ENCODE data around the gene CYSLTR1.

CYSLTR1 gene, protein sequence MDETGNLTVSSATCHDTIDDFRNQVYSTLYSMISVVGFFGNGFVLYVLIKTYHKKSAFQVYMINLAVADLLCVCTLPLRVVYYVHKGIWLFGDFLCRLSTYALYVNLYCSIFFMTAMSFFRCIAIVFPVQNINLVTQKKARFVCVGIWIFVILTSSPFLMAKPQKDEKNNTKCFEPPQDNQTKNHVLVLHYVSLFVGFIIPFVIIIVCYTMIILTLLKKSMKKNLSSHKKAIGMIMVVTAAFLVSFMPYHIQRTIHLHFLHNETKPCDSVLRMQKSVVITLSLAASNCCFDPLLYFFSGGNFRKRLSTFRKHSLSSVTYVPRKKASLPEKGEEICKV

DNA sequence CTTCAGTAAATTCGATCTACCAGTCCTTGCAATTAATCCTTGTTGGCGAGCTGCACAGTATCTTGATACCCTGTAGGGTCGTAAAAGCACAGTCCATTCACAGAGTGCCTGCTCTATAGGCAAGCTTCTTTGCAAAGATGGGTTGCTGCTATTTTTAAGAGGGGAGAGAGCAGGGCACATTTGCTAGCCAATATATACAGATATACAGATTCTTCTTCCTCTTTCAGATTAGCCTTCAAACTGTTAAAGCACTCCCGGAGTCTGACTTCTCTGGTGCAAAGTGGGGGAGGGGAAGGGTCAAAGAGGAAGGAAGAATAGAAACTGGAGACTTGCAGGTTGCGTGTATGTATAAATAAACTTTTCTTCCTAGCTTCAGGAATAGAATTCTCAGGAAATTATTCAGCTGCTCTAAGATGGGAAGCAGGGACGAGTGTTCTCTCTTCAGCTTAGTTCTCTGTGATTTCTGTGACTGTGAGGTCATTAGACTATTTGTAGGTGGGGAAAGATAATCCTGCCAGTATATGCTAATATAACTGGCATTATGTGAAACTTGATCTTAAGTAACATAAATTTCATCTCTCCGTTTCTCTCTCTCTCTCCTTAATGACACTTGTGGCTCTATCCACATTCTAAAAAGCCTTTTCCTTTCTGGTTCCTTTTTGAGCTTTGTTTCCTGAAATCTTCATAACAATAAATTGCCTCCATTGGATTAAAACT, at the start of gene CYSLTR1:
Gene CYSLTR1, minus strand, starts transcription at position 242 of the 717 bp plus-strand sequence. CDS start 53,865 bp downstream, outside the sequence.
- H3K9me2 ChIP-seq (replicated peaks; ENCODE audit: insufficient read depth, low read length): no peaks in the 10 kb centered on the region
- peaks cover 49% of the 10 kb centered on the region for H3K4me1 ChIP-seq (ENCODE audit: low read length)
- peak; percentile 61 for DNase-seq
- H3K27me3 ChIP-seq (replicated peaks; ENCODE audit: insufficient read depth, low read length): no peaks in the 10 kb centered on the region
- TF ChIP-seq EZH2phosphoT487 (IDR thresholded peaks at IDR 0.05; ENCODE audit: low read length) (no peak), EZH2 (optimal IDR thresholded peaks at IDR 0.05; ENCODE audit: low read depth, low read length) (no peak)
- TF ChIP-seq, protein P1, sequence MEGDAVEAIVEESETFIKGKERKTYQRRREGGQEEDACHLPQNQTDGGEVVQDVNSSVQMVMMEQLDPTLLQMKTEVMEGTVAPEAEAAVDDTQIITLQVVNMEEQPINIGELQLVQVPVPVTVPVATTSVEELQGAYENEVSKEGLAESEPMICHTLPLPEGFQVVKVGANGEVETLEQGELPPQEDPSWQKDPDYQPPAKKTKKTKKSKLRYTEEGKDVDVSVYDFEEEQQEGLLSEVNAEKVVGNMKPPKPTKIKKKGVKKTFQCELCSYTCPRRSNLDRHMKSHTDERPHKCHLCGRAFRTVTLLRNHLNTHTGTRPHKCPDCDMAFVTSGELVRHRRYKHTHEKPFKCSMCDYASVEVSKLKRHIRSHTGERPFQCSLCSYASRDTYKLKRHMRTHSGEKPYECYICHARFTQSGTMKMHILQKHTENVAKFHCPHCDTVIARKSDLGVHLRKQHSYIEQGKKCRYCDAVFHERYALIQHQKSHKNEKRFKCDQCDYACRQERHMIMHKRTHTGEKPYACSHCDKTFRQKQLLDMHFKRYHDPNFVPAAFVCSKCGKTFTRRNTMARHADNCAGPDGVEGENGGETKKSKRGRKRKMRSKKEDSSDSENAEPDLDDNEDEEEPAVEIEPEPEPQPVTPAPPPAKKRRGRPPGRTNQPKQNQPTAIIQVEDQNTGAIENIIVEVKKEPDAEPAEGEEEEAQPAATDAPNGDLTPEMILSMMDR (IDR thresholded peaks at IDR 0.05; ENCODE audit: low read length): no peak
- H3K9me3 ChIP-seq (replicated peaks; ENCODE audit: insufficient read depth, low read length): no peaks in the 10 kb centered on the region
- H3K27ac ChIP-seq (ENCODE audit: low read length): peak within 1 kb of the TSS; percentile 73
- H3K4me3 ChIP-seq (ENCODE audit: low read length): peak within 1 kb of the TSS; percentile 61
- H3K36me3 ChIP-seq (replicated peaks; ENCODE audit: insufficient read depth, low read length): no peaks in the 10 kb centered on the region
- peaks cover 45% of the 10 kb centered on the region for H3K79me2 ChIP-seq (ENCODE audit: low read length)
- H2AFZ ChIP-seq (ENCODE audit: low read length): peak within 1 kb of the TSS; percentile 20; the same call in 1 of the 2 replicates
- peaks cover 41% of the 10 kb centered on the region for H3F3A ChIP-seq (ENCODE audit: insufficient read depth, low read length)
- H4K20me1 ChIP-seq (ENCODE audit: insufficient read depth, low read length): no peaks in the 10 kb centered on the region
- H3K4me2 ChIP-seq (ENCODE audit: low read depth, low read length): peak within 1 kb of the TSS; percentile 85
- peak within 1 kb of the TSS; percentile 57 for H3K9ac ChIP-seq (ENCODE audit: low read length)

DNA sequence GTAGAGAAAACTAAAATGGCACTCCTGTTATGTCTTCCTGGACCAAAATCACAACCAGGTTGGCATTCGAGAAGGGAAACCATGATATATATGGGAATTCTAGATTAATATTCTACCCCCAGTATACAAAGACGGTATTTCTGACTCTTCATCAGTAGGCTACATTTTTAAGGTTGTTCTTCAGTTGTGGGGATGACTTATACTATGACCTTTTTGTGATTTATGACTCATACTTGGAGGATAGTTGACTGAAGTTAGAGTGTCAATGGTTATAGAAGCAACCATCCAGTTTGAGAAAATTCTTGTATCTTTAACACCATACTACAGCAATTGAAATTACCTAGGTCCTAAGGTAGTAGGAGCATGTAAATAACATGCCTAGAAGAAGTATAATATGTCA, 49.8 kb upstream of the CYSLTR1 start:
- Histone ChIP-seq H3K9ac (ENCODE audit: low read length) (no peak overlapping the region), H3K4me1 (ENCODE audit: low read length) (peaks cover 6% of the 10 kb centered on the region), H3K36me3 (replicated peaks; ENCODE audit: insufficient read depth, low read length) (no peaks in the 10 kb centered on the region), H3K4me3 (ENCODE audit: low read length) (no peak overlapping the region), H3K9me2 (replicated peaks; ENCODE audit: insufficient read depth, low read length) (no peaks in the 10 kb centered on the region), H3K27me3 (replicated peaks; ENCODE audit: insufficient read depth, low read length) (no peaks in the 10 kb centered on the region), H3K9me3 (replicated peaks; ENCODE audit: insufficient read depth, low read length) (no peaks in the 10 kb centered on the region), H4K20me1 (ENCODE audit: insufficient read depth, low read length) (no peaks in the 10 kb centered on the region), H3K27ac (ENCODE audit: low read length) (no peak overlapping the region), H3F3A (ENCODE audit: insufficient read depth, low read length) (peaks cover 10% of the 10 kb centered on the region; the same call in 1 of the 2 replicates), H3K4me2 (ENCODE audit: low read depth, low read length) (no peak overlapping the region), H2AFZ (ENCODE audit: low read length) (no peak overlapping the region), H3K79me2 (ENCODE audit: low read length) (no peaks in the 10 kb centered on the region)
- DNase-seq: no peak
- TF ChIP-seq EZH2 (optimal IDR thresholded peaks at IDR 0.05; ENCODE audit: low read depth, low read length): no peak
- TF ChIP-seq, protein P1 (IDR thresholded peaks at IDR 0.05; ENCODE audit: low read length): no peak
- no peak for TF ChIP-seq EZH2phosphoT487 (IDR thresholded peaks at IDR 0.05; ENCODE audit: low read length)

DNA sequence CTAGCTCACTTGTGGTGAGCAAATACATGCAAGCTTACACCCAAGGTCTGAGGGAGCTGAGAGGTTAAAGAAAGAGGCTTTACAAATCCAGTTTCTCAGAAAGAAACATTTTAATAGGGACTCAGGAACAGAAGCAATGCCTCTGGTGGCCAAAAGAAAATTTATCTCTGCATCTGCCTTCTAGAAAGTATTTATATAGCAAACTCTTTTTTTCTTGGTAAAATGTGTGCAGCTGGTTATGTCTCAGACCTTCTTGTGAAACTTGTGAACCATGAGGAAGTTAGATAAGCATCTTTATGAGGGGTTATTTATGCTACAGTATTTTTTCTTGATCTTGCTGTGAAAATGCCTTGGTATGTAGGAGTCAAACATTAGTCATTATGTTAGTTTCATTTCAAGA, 48.5 kb upstream of the CYSLTR1 start:
- TF ChIP-seq, protein P1 (IDR thresholded peaks at IDR 0.05; ENCODE audit: low read length): peak; percentile 33
- TF ChIP-seq EZH2 (optimal IDR thresholded peaks at IDR 0.05; ENCODE audit: low read depth, low read length): no peak
- H2AFZ ChIP-seq (ENCODE audit: low read length): no peak overlapping the region
- H3K4me1 ChIP-seq (ENCODE audit: low read length): peaks cover 6% of the 10 kb centered on the region
- H3K9me3 ChIP-seq (replicated peaks; ENCODE audit: insufficient read depth, low read length): no peaks in the 10 kb centered on the region
- H3K79me2 ChIP-seq (ENCODE audit: low read length): no peaks in the 10 kb centered on the region
- H3K9ac ChIP-seq (ENCODE audit: low read length): no peak overlapping the region
- no peaks in the 10 kb centered on the region for H4K20me1 ChIP-seq (ENCODE audit: insufficient read depth, low read length)
- no peaks in the 10 kb centered on the region for H3K9me2 ChIP-seq (replicated peaks; ENCODE audit: insufficient read depth, low read length)
- H3F3A ChIP-seq (ENCODE audit: insufficient read depth, low read length): peaks cover 10% of the 10 kb centered on the region; the same call in 1 of the 2 replicates
- H3K27ac ChIP-seq (ENCODE audit: low read length): peak overlapping the region; percentile 15; the same call in 1 of the 2 replicates
- H3K4me2 ChIP-seq (ENCODE audit: low read depth, low read length): peak overlapping the region; percentile 20; the same call in 1 of the 2 replicates
- H3K4me3 ChIP-seq (ENCODE audit: low read length): no peak overlapping the region
- peak; percentile 65 for DNase-seq
- no peaks in the 10 kb centered on the region for H3K36me3 ChIP-seq (replicated peaks; ENCODE audit: insufficient read depth, low read length)
- H3K27me3 ChIP-seq (replicated peaks; ENCODE audit: insufficient read depth, low read length): no peaks in the 10 kb centered on the region

Data from MM.1S (cell line).